WTC11 (cell line): ENCODE data around the gene CYP8B1.

ENCODE experiments used
- CTCF ChIP-seq: fragments of 200-600 bp; IDR thresholded peaks from 2 replicates; pipeline ENCODE4 v1.8.0; 2022; ENCODE audit warnings: antibody characterized with exemption
- FOXK1 ChIP-seq: sonication (generic); formaldehyde crosslinking; IDR thresholded peaks from 2 replicates; pipeline ENCODE4 v1.8.0; 2022; ENCODE audit warnings: mild to moderate bottlenecking, moderate library complexity, missing genetic modification reagents
- MAX ChIP-seq: sonication (generic); formaldehyde crosslinking; IDR thresholded peaks from 2 replicates; pipeline ENCODE4 v1.8.0; 2022; ENCODE audit warnings: mild to moderate bottlenecking, missing genetic modification reagents
- NR1H2 ChIP-seq: sonication (generic); formaldehyde crosslinking; IDR thresholded peaks from 2 replicates; pipeline ENCODE4 v1.9.0; 2021; ENCODE audit warnings: mild to moderate bottlenecking, moderate library complexity, missing genetic modification reagents
- SMAD4 ChIP-seq: sonication (generic); formaldehyde crosslinking; IDR thresholded peaks from 2 replicates; pipeline ENCODE4 v1.8.0; 2022; ENCODE audit warnings: mild to moderate bottlenecking, missing genetic modification reagents
- TEAD4 ChIP-seq: sonication (generic); formaldehyde crosslinking; IDR thresholded peaks from 2 replicates; pipeline ENCODE4 v1.8.0; 2022; ENCODE audit warnings: mild to moderate bottlenecking, missing genetic modification reagents
- TF ChIP-seq, protein P1 (sequence below): sonication (generic); formaldehyde crosslinking; IDR thresholded peaks from 2 replicates; pipeline ENCODE4 v1.8.1; 2023; ENCODE audit warnings: mild to moderate bottlenecking, missing genetic modification reagents, moderate library complexity

DNA sequence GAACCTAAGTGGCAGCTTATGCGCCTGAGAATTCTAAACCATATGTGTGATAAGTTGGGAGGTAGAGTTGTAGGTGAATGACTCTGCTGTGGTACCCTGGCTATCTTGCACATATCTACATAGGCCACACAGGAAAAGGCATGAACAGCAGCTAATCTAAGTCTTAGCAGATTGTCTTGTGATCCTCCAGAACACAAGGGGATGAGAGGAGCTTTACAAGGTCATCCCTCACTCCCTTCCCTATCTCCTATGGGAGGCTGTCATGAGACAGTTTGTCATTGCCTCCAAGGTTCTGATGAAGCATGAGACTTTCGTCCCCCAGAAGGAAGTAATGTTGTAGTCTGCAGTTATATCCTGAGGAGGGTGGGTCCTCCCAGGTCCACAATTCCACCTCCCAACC, 26.6 kb upstream of the CYP8B1 start:
- no peak for TF ChIP-seq MAX
- TF ChIP-seq CTCF = no peak
- TF ChIP-seq TEAD4 (CRISPR knock-in tag) = no peak
- no peak for TF ChIP-seq FOXK1 (CRISPR knock-in tag)
- no peak for TF ChIP-seq SMAD4 (CRISPR knock-in tag)
- TF ChIP-seq, protein P1, sequence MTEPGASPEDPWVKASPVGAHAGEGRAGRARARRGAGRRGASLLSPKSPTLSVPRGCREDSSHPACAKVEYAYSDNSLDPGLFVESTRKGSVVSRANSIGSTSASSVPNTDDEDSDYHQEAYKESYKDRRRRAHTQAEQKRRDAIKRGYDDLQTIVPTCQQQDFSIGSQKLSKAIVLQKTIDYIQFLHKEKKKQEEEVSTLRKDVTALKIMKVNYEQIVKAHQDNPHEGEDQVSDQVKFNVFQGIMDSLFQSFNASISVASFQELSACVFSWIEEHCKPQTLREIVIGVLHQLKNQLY (CRISPR knock-in tag) = no peak
- no peak for TF ChIP-seq NR1H2
